ENCODE data around the gene CXCL11. TPM values are rescaled to one million over a fixed set of nuclear protein-coding genes. Genes with fewer than 3 reads are reported as not detected.
A peak's percentile ranks its signal among the peaks of the same experiment; 100 is the strongest.

Gene CXCL11
- total and polyA plus RNA-seq, 9 of the 15 experiments (the other 6 are each of a cell fraction or from before 2014, with no cell fraction given) = 2.1 to 9.1 (median 4.5) TPM

- TF ChIP-seq CBFA2T3 (IDR thresholded peaks at IDR 0.05) (peak; percentile 46), ZNF764 (CRISPR knock-in tag; IDR thresholded peaks at IDR 0.05; ENCODE audit: low read depth) (no peak), FOXA1 (IDR thresholded peaks at IDR 0.05; ENCODE audit: borderline replicate concordance) (no peak), RAD21 (CRISPR knock-in tag; conservative IDR thresholded peaks at IDR 0.05 in 1 of 2, IDR thresholded peaks at IDR 0.05 in 1 of 2) (no peak), THRB (CRISPR knock-in tag; conservative IDR thresholded peaks at IDR 0.05) (no peak), ZSCAN32 (CRISPR knock-in tag; IDR thresholded peaks at IDR 0.05) (peak; percentile 86), RFX1 (IDR thresholded peaks at IDR 0.05) (no peak), PCBP2 (IDR thresholded peaks at IDR 0.05; ENCODE audit: low read depth, low read length, poor library complexity, severe bottlenecking) (no peak), WHSC1 (IDR thresholded peaks at IDR 0.05; ENCODE audit: low read length) (no peak), CEBPG (CRISPR knock-in tag; IDR thresholded peaks at IDR 0.05) (peak; percentile 90), CEBPG (tag; conservative IDR thresholded peaks at IDR 0.05 in 1 of 2, IDR thresholded peaks at IDR 0.05 in 1 of 2) (peak; percentile 97 to 99), MCM7 (IDR thresholded peaks at IDR 0.05) (no peak), ZNF584 (CRISPR knock-in tag; IDR thresholded peaks at IDR 0.05; ENCODE audit: low read depth) (peak; percentile 91), TAF15 (IDR thresholded peaks at IDR 0.05; ENCODE audit: low read depth, low read length) (no peak), SMAD2 (IDR thresholded peaks at IDR 0.05; ENCODE audit: low read depth, low read length) (no peak)
- TF ChIP-seq, protein P1, sequence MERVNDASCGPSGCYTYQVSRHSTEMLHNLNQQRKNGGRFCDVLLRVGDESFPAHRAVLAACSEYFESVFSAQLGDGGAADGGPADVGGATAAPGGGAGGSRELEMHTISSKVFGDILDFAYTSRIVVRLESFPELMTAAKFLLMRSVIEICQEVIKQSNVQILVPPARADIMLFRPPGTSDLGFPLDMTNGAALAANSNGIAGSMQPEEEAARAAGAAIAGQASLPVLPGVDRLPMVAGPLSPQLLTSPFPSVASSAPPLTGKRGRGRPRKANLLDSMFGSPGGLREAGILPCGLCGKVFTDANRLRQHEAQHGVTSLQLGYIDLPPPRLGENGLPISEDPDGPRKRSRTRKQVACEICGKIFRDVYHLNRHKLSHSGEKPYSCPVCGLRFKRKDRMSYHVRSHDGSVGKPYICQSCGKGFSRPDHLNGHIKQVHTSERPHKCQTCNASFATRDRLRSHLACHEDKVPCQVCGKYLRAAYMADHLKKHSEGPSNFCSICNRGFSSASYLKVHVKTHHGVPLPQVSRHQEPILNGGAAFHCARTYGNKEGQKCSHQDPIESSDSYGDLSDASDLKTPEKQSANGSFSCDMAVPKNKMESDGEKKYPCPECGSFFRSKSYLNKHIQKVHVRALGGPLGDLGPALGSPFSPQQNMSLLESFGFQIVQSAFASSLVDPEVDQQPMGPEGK (CRISPR knock-in tag; IDR thresholded peaks at IDR 0.05; ENCODE audit: borderline replicate concordance) = no peak
- TF ChIP-seq, protein P2, sequence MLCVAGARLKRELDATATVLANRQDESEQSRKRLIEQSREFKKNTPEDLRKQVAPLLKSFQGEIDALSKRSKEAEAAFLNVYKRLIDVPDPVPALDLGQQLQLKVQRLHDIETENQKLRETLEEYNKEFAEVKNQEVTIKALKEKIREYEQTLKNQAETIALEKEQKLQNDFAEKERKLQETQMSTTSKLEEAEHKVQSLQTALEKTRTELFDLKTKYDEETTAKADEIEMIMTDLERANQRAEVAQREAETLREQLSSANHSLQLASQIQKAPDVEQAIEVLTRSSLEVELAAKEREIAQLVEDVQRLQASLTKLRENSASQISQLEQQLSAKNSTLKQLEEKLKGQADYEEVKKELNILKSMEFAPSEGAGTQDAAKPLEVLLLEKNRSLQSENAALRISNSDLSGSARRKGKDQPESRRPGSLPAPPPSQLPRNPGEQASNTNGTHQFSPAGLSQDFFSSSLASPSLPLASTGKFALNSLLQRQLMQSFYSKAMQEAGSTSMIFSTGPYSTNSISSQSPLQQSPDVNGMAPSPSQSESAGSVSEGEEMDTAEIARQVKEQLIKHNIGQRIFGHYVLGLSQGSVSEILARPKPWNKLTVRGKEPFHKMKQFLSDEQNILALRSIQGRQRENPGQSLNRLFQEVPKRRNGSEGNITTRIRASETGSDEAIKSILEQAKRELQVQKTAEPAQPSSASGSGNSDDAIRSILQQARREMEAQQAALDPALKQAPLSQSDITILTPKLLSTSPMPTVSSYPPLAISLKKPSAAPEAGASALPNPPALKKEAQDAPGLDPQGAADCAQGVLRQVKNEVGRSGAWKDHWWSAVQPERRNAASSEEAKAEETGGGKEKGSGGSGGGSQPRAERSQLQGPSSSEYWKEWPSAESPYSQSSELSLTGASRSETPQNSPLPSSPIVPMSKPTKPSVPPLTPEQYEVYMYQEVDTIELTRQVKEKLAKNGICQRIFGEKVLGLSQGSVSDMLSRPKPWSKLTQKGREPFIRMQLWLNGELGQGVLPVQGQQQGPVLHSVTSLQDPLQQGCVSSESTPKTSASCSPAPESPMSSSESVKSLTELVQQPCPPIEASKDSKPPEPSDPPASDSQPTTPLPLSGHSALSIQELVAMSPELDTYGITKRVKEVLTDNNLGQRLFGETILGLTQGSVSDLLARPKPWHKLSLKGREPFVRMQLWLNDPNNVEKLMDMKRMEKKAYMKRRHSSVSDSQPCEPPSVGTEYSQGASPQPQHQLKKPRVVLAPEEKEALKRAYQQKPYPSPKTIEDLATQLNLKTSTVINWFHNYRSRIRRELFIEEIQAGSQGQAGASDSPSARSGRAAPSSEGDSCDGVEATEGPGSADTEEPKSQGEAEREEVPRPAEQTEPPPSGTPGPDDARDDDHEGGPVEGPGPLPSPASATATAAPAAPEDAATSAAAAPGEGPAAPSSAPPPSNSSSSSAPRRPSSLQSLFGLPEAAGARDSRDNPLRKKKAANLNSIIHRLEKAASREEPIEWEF (CRISPR knock-in tag; IDR thresholded peaks at IDR 0.05) = no peak
Measured at GRCh38 chr4:76002176-76002575, 33.7 kb downstream of the CXCL11 start (continued).
